OCI-LY7 (cell line): ENCODE data around the gene AAGAB. TPM values are rescaled to one million over a fixed set of nuclear protein-coding genes. Genes with fewer than 3 reads are reported as not detected.

Experiments used
- BruUV-seq: library from RNA; stranded (reverse); fragments of 400-500 nt; replicated peaks from 2 replicates; lab custom pipeline; 2021; lab: Mats Ljungman, UMichigan
- CTCF ChIA-PET: fragments of 300-600 bp; sonication (Branson Sonifier 250); formaldehyde crosslinking; loops from one replicate; lab custom pipeline; 2022; ENCODE audit warnings: antibody characterized with exemption; ENCODE audit not compliant: unreplicated experiment; lab: Charles Lee
- POLR2A ChIA-PET: fragments of 300-600 bp; sonication (Branson Sonifier 250); formaldehyde crosslinking; loops from one replicate; lab custom pipeline; 2022; ENCODE audit warnings: antibody characterized with exemption; lab: Charles Lee
- DNase-seq: peaks from one replicate; pipeline ENCODE4 v3.0.0-alpha.2; 2015; ENCODE audit warnings: low spot score
- H2AFZ ChIP-seq: fragments of 200-600 bp; sonication (generic), shearing (Covaris generic); 2 replicates; pipeline ENCODE4 v1.6.1; 2014; ENCODE audit warnings: mild to moderate bottlenecking, antibody characterized with exemption, low read length, moderate library complexity
- H3K27ac ChIP-seq: fragments of 200-600 bp; sonication (generic); 2 replicates; pipeline ENCODE4 v1.5.1; 2014; ENCODE audit warnings: mixed run types, low read depth, mild to moderate bottlenecking, moderate library complexity, low read length, inconsistent platforms; ENCODE audit not compliant: poor library complexity, severe bottlenecking
- H3K36me3 ChIP-seq: fragments of 200-600 bp; sonication (generic); 2 replicates; pipeline ENCODE4 v1.6.1; 2014; ENCODE audit warnings: mild to moderate bottlenecking, antibody characterized with exemption, low read length, moderate library complexity, mixed read lengths; ENCODE audit not compliant: insufficient read depth
- H3K4me1 ChIP-seq: fragments of 200-600 bp; sonication (generic); 2 replicates; pipeline ENCODE4 v1.5.1; 2014; ENCODE audit warnings: mild to moderate bottlenecking, low read length; ENCODE audit not compliant: insufficient read depth, poor library complexity, severe bottlenecking
- H3K4me2 ChIP-seq: fragments of 200-600 bp; sonication (generic); 2 replicates; pipeline ENCODE4 v1.6.1; 2014; ENCODE audit warnings: mild to moderate bottlenecking, low read length
- H3K4me3 ChIP-seq: fragments of 200-600 bp; sonication (generic); 2 replicates; pipeline ENCODE4 v1.5.1; 2014; ENCODE audit warnings: mild to moderate bottlenecking, low read depth, low read length; ENCODE audit not compliant: poor library complexity, severe bottlenecking
- H3K79me2 ChIP-seq: fragments of 200-600 bp; sonication (generic); 2 replicates; pipeline ENCODE4 v1.6.1; 2016; ENCODE audit warnings: low read depth, mild to moderate bottlenecking, low read length, moderate library complexity, mixed read lengths; ENCODE audit not compliant: insufficient read depth
- H3K9me2 ChIP-seq: fragments of 200-600 bp; sonication (generic); 2 replicates; pipeline ENCODE4 v1.6.1; 2016; ENCODE audit warnings: mild to moderate bottlenecking, low read length, mixed read lengths; ENCODE audit not compliant: insufficient read depth
- H3K9me3 ChIP-seq: fragments of 200-600 bp; sonication (generic); 2 replicates; pipeline ENCODE4 v1.6.1; 2014; ENCODE audit warnings: mild to moderate bottlenecking, mixed run types, low read length, mixed read lengths
- H4K20me1 ChIP-seq: fragments of 200-600 bp; sonication (generic); 2 replicates; pipeline ENCODE4 v1.6.1; 2014; ENCODE audit warnings: mild to moderate bottlenecking, antibody characterized with exemption, low read length, moderate library complexity, mixed read lengths; ENCODE audit not compliant: insufficient read depth
- EZH2phosphoT487 ChIP-seq: fragments of 200-600 bp; sonication (generic); IDR thresholded peaks from 2 replicates; pipeline ENCODE4 v1.6.1; 2018; ENCODE audit warnings: low read depth, borderline replicate concordance, mild to moderate bottlenecking, mixed run types, antibody characterized with exemption, low read length, moderate library complexity, mixed read lengths
- intact Hi-C: fragments of 100-400 bp; cut with micrococcal nuclease; formaldehyde crosslinking; loops from one replicate; pipeline ENCODE4 v1.10.0; 2022; ENCODE audit not compliant: unreplicated experiment
- total RNA-seq, 2 experiments: library from RNA; depleted of rRNA in 1 of 2; stranded (reverse); fragments of >200 nt in 1 of 2; shearing (Covaris generic) in 1 of 2; gene quantifications; 2 replicates each; pipeline ENCODE4 v1.2.3, GENCODE V29; 2014 to 2022
- TF ChIP-seq, protein P1 (sequence below): fragments of 200-600 bp; sonication (generic); conservative IDR thresholded peaks from 2 replicates; pipeline ENCODE4 v1.5.1; 2014; ENCODE audit warnings: mild to moderate bottlenecking, antibody characterized with exemption, low read length, moderate library complexity, mixed read lengths

The AAGAB gene
- total RNA-seq, 2 experiments from 2014 or later = 31.0 to 39.9 TPM

DNA sequence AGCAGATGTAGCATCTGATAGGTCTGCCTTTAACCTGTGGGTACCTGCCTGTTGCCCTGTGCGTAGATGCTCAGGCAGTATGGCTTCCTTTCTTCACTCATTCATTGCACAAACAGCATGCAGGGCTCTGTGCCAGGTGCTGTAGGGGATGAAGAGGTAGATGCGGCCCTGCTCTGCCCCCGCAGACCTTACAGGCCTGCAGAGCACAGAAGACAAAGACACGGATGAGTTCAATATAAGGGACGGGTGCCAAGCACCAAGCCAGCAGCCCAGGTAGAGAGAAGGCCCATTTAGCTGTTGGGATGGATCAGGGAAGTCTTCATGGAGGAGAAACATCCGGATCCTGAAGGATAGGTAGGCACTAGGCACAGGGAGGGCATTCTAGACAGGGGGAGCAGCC, 69.4 kb downstream of the AAGAB start:
- CTCF ChIA-PET = no interaction called here
- intact Hi-C loops = no loop called here
- no TSS peak for BruUV-seq
- Histone ChIP-seq H3K4me2 (no peak overlapping the region), H3K36me3 (peaks cover 73% of the 10 kb centered on the region), H3K4me3 (no peak overlapping the region), H2AFZ (no peak overlapping the region), H3K79me2 (no peaks in the 10 kb centered on the region), H4K20me1 (no peaks in the 10 kb centered on the region), H3K4me1 (no peaks in the 10 kb centered on the region), H3K27ac (no peak overlapping the region), H3K9me2 (no peaks in the 10 kb centered on the region), H3K9me3 (no peaks in the 10 kb centered on the region)
- no peak for DNase-seq
- POLR2A ChIA-PET = no interaction called here
- TF ChIP-seq, protein P1, sequence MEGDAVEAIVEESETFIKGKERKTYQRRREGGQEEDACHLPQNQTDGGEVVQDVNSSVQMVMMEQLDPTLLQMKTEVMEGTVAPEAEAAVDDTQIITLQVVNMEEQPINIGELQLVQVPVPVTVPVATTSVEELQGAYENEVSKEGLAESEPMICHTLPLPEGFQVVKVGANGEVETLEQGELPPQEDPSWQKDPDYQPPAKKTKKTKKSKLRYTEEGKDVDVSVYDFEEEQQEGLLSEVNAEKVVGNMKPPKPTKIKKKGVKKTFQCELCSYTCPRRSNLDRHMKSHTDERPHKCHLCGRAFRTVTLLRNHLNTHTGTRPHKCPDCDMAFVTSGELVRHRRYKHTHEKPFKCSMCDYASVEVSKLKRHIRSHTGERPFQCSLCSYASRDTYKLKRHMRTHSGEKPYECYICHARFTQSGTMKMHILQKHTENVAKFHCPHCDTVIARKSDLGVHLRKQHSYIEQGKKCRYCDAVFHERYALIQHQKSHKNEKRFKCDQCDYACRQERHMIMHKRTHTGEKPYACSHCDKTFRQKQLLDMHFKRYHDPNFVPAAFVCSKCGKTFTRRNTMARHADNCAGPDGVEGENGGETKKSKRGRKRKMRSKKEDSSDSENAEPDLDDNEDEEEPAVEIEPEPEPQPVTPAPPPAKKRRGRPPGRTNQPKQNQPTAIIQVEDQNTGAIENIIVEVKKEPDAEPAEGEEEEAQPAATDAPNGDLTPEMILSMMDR = no peak
- no peak for TF ChIP-seq EZH2phosphoT487

- H3K27ac ChIP-seq = no peak overlapping the region
- no TSS peak for BruUV-seq
- CTCF ChIA-PET = no interaction called here
Measured at GRCh38 chr15:67184208-67184925, 70.1 kb downstream of the AAGAB start.

More at GRCh38 chr15:67184208-67184925, 70.1 kb downstream of the AAGAB start:
- H4K20me1 ChIP-seq = no peaks in the 10 kb centered on the region
- H3K9me3 ChIP-seq = no peaks in the 10 kb centered on the region
- DNase-seq = no peak
- intact Hi-C loops = no loop called here
- no peak overlapping the region for H3K4me2 ChIP-seq
- no peaks in the 10 kb centered on the region for H3K4me1 ChIP-seq
- TF ChIP-seq, protein P1 = no peak
- no peak for TF ChIP-seq EZH2phosphoT487
- peaks cover 67% of the 10 kb centered on the region for H3K36me3 ChIP-seq
- H3K9me2 ChIP-seq = no peaks in the 10 kb centered on the region
- POLR2A ChIA-PET = interaction anchor here (0.6 to 0.7 kb wide), 2 partner anchors 62 to 64 kb away, joined by 3 read pairs; no protein-coding TSS in a partner anchor
- H3K4me3 ChIP-seq = no peak overlapping the region
- H2AFZ ChIP-seq = no peak overlapping the region
- H3K79me2 ChIP-seq = no peaks in the 10 kb centered on the region
